AG09319 (cell line): ENCODE results near the gene CMBL.

Experiments used
- DNase-seq: peaks from one replicate; pipeline ENCODE4 v3.0.0-alpha.2; 2010; ENCODE audit warnings: low read depth; ENCODE audit errors: extremely low read depth
- CTCF ChIP-seq: IDR thresholded peaks from 2 replicates; pipeline ENCODE4 v1.5.1; 2011; ENCODE audit warnings: low read depth, mild to moderate bottlenecking, inconsistent platforms, low read length, moderate library complexity

CMBL gene

GRCh38 chr5:10337986-10338385 is 30.3 kb upstream of the CMBL start:
- no peak for DNase-seq
- no peak for TF ChIP-seq CTCF

GRCh38 chr5:10337107-10337506 is 29.4 kb upstream of the CMBL start:
- no peak for TF ChIP-seq CTCF
- no peak for DNase-seq

GRCh38 chr5:10335711-10336470 is 28.2 kb upstream of the CMBL start:
- DNase-seq = no peak
- TF ChIP-seq CTCF = no peak

GRCh38 chr5:10334831-10335230 is 27.1 kb upstream of the CMBL start:
- no peak for TF ChIP-seq CTCF
- DNase-seq = no peak

GRCh38 chr5:10333154-10334006 is 25.7 kb upstream of the CMBL start:
- TF ChIP-seq CTCF = no peak; the same call in 1 of the 2 replicates
- DNase-seq = no peak

- no peak for TF ChIP-seq CTCF
- DNase-seq = no peak
These were observed 24.6 kb upstream of the CMBL start for GRCh38 chr5:10332301-10332700.

GRCh38 chr5:10331341-10331796 is 23.7 kb upstream of the CMBL start:
- no peak for DNase-seq
- no peak for TF ChIP-seq CTCF
